ENCODE measurements around the gene UHRF1.

- TF ChIP-seq EP300 (IDR thresholded peaks at IDR 0.05) (no peak), CTCF (IDR thresholded peaks at IDR 0.05) (peak; percentile 51 to 73 (median 60)), POLR2A (IDR thresholded peaks at IDR 0.05) (no peak), POLR2AphosphoS5 (IDR thresholded peaks at IDR 0.05) (peak in 1 of 4 donors; percentile 27)
Observed at GRCh38 chr19:4911786-4912672, 2.7 kb downstream of the UHRF1 start.
